NCI-H1694 (cell line): ENCODE measurements around the gene MTFR2.

Experiments used
- DNase-seq: peaks from one replicate; lab custom pipeline; 2025; lab: John Stamatoyannopoulos, UW

MTFR2 gene

GRCh38 chr6:136184738-136185137 is 65.4 kb downstream of the MTFR2 start:
- DNase-seq, result no peak

DNA sequence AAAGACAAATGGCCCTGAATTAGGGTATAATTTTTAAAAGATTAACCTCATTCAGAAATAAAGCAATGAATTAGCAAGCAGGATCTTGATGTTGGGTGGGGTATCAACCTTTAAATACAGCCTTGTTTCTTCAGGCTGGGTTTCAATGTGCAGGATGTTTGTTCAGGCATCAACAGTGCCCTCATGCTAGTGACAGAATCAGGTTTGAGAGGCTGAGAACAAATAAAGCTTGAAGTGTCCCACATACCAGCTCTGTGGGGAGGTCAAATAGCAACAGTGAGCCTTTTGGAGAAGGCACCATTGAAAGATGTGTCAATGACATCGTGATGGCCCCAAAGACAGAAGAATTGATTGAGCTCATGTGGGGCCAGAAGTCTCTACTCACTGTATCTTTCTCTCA is 68.2 kb downstream of the MTFR2 start:
- no peak for DNase-seq

DNA sequence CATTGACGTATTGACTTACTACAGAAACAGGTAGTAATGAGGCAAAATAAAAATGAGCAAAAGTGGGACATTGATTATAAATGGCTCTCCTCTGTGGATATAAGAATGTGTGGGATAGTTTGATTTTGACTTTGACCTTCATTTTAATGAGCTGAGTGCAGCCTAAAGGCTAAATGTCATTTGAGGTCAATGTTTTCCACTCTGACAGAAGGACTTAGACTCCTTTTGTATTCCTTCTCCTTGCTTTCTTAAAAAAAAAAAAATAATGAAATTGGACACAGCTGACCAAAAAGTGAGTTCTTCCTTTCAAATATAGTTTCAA is 68.6 kb downstream of the MTFR2 start:
- no peak for DNase-seq
